GM12892 (cell line): ENCODE results near the gene RNF224.

ENCODE experiments used
- DNase-seq: peaks from one replicate; pipeline ENCODE4 v3.0.0; 2011; ENCODE audit not compliant: insufficient read length
- FAIRE-seq: peaks from 2 replicates; lab custom pipeline; 2011; peaks lifted over from hg19 to GRCh38; lab: Jason Lieb, UNC
- POLR2A ChIP-seq: IDR thresholded peaks from 2 replicates; pipeline ENCODE4 v1.6.1; 2011; ENCODE audit warnings: low read depth, low read length, control low read depth
- POLR2AphosphoS5 ChIP-seq: IDR thresholded peaks from 2 replicates; pipeline ENCODE4 v1.6.1; 2011; ENCODE audit warnings: low read depth, low read length, control low read depth
- TAF1 ChIP-seq: IDR thresholded peaks from 2 replicates; pipeline ENCODE4 v1.6.1; 2011; ENCODE audit warnings: low read depth, mild to moderate bottlenecking, control low read depth, low read length, borderline replicate concordance

The RNF224 gene

GRCh38 chr9:137278061-137278701 is 50.9 kb downstream of the RNF224 start:
- FAIRE-seq (peak; percentile 24), DNase-seq (no peak)
- no peak for TF ChIP-seq POLR2AphosphoS5
- TF ChIP-seq TAF1 = no peak
- TF ChIP-seq POLR2A = no peak
